ENCODE results near the gene ACADS.
"Not testable (repeated sequence)": the region's sequence is repeated elsewhere in the genome, so short reads cannot be mapped to it uniquely, and the experiment has no call there.

DNA sequence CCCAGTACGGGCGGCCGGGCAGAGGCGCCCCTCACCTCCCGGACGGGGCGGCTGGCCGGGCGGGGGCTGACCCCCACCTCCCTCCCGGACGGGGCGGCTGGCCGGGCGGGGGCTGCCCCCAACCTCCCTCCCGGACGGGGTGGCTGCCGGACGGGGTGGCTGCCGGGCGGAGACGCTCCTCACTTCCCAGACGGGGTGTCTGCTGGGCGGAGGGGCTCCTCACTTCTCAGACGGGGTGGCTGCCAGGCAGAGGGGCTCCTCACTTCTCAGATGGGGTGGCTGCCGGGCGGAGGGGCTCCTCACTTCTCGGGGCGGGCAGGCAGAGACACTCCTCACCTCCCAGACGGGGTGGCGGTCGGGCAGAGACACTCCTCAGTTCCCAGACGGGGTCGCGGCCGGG is 6.6 kb downstream of the ACADS start:
- TF ChIP-seq, protein P1, sequence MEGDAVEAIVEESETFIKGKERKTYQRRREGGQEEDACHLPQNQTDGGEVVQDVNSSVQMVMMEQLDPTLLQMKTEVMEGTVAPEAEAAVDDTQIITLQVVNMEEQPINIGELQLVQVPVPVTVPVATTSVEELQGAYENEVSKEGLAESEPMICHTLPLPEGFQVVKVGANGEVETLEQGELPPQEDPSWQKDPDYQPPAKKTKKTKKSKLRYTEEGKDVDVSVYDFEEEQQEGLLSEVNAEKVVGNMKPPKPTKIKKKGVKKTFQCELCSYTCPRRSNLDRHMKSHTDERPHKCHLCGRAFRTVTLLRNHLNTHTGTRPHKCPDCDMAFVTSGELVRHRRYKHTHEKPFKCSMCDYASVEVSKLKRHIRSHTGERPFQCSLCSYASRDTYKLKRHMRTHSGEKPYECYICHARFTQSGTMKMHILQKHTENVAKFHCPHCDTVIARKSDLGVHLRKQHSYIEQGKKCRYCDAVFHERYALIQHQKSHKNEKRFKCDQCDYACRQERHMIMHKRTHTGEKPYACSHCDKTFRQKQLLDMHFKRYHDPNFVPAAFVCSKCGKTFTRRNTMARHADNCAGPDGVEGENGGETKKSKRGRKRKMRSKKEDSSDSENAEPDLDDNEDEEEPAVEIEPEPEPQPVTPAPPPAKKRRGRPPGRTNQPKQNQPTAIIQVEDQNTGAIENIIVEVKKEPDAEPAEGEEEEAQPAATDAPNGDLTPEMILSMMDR (IDR thresholded peaks at IDR 0.05) = not testable (repeated sequence)
- TF ChIP-seq EZH2 (IDR thresholded peaks at IDR 0.05) = not testable (repeated sequence)

All from neural progenitor cell (in vitro differentiated cells).